ENCODE results near the gene HNF1A.

DNA sequence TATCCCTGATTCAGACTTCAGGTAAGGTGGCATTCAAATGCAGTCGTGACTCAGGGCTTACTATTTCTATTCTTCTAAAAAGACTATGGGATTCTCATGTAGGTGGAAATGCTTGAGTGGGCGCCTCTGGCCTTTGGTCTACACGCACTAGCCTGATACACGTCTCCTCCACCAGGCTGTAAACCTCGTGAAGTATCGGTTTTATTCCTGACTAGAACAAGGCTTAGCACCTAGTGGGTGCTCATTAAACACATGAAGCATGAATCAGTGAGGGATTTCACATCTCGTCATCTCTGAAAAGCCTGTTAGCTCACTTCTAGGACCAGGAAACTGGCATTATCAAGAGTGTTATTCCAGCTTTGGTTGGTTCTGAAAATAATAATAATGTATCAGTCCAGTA, 17.7 kb upstream of the HNF1A start:
- TF ChIP-seq, protein P1, sequence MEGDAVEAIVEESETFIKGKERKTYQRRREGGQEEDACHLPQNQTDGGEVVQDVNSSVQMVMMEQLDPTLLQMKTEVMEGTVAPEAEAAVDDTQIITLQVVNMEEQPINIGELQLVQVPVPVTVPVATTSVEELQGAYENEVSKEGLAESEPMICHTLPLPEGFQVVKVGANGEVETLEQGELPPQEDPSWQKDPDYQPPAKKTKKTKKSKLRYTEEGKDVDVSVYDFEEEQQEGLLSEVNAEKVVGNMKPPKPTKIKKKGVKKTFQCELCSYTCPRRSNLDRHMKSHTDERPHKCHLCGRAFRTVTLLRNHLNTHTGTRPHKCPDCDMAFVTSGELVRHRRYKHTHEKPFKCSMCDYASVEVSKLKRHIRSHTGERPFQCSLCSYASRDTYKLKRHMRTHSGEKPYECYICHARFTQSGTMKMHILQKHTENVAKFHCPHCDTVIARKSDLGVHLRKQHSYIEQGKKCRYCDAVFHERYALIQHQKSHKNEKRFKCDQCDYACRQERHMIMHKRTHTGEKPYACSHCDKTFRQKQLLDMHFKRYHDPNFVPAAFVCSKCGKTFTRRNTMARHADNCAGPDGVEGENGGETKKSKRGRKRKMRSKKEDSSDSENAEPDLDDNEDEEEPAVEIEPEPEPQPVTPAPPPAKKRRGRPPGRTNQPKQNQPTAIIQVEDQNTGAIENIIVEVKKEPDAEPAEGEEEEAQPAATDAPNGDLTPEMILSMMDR (IDR thresholded peaks at IDR 0.05), result no peak
- no peak for TF ChIP-seq POLR2A (IDR thresholded peaks at IDR 0.05)
